Endothelial cell of umbilical vein (primary cell): Measurements from ENCODE around the gene LMCD1. TPM values are rescaled to one million over a fixed set of nuclear protein-coding genes. Genes with fewer than 3 reads are reported as not detected.

Experiments
- BruUV-seq: library from RNA; stranded (reverse); fragments of 400-500 nt; replicated peaks from 2 replicates; lab custom pipeline; 2021; lab: Mats Ljungman, UMichigan
- CTCF ChIA-PET: fragments of 300-600, 350-600 bp; sonication (Branson Sonifier 250); formaldehyde crosslinking; loops from one replicate; lab custom pipeline; 2021; ENCODE audit warnings: antibody characterized with exemption, inconsistent platforms; lab: Charles Lee
- POLR2A ChIA-PET: fragments of 300-600, 350-600 bp; sonication (Branson Sonifier 250); formaldehyde crosslinking; loops from one replicate; lab custom pipeline; 2021; ENCODE audit warnings: antibody characterized with exemption, inconsistent platforms; lab: Charles Lee
- DNase-seq: peaks from one replicate; pipeline ENCODE4 v3.0.0-alpha.2; 2011; ENCODE audit warnings: low read depth, low spot score
- FAIRE-seq: peaks from 2 replicates; lab custom pipeline; 2011; peaks lifted over from hg19 to GRCh38; lab: Jason Lieb, UNC
- H2AFZ ChIP-seq: 2 replicates; pipeline ENCODE4 v1.6.0; 2012; ENCODE audit warnings: low read depth, low read length, control low read depth, inconsistent platforms
- H3K27ac ChIP-seq: 2 replicates; pipeline ENCODE4 v1.5.1; 2011; ENCODE audit warnings: low read depth, mild to moderate bottlenecking, control low read depth, low read length, moderate library complexity; ENCODE audit not compliant: insufficient read depth
- H3K27me3 ChIP-seq, 2 experiments: 2 replicates each; pipeline versions ENCODE4 v1.6.0 to v1.6.1; 2011; ENCODE audit warnings: low read length in 2 of 2, mixed read lengths in 1 of 2; ENCODE audit not compliant: control insufficient read depth in 2 of 2, insufficient read depth in 2 of 2
- H3K36me3 ChIP-seq, 2 experiments: 2 replicates in 1 of 2; 3 replicates in 1 of 2; pipeline ENCODE4 v1.5.1; 2011; ENCODE audit warnings: low read length in 2 of 2, mild to moderate bottlenecking in 1 of 2, moderate library complexity in 1 of 2; ENCODE audit not compliant: control insufficient read depth in 2 of 2, insufficient read depth in 2 of 2; ENCODE audit errors: extremely low read depth in 1 of 2
- H3K4me1 ChIP-seq: 3 replicates; pipeline ENCODE4 v1.5.1; 2011; ENCODE audit warnings: mild to moderate bottlenecking, low read length; ENCODE audit not compliant: control insufficient read depth, insufficient read depth; ENCODE audit errors: extremely low read depth
- H3K4me2 ChIP-seq: 2 replicates; pipeline ENCODE4 v1.6.1; 2011; ENCODE audit warnings: low read length, control low read depth, mixed read lengths; ENCODE audit not compliant: insufficient read depth
- H3K4me3 ChIP-seq, 3 experiments: fragments of 200-600 bp in 1 of 3; sonication (generic), shearing (Covaris generic) in 1 of 3; replicated peaks in 1 of 3; 2 replicates each; pipeline ENCODE4 v1.5.1; 2011 to 2016; ENCODE audit warnings: control low read depth in 3 of 3, low read length in 3 of 3, mild to moderate bottlenecking in 2 of 3, inconsistent platforms in 1 of 3, low read depth in 1 of 3, moderate library complexity in 1 of 3; ENCODE audit not compliant: insufficient read depth in 1 of 3
- H3K79me2 ChIP-seq: 2 replicates; pipeline ENCODE4 v1.6.0; 2012; ENCODE audit warnings: low read length, inconsistent platforms; ENCODE audit not compliant: control insufficient read depth, insufficient read depth
- H3K9ac ChIP-seq: replicated peaks from 2 replicates; pipeline ENCODE3; 2011; ENCODE audit warnings: low read length, control low read depth; ENCODE audit not compliant: insufficient read depth; ENCODE audit errors: extremely low read depth
- H3K9me1 ChIP-seq: replicated peaks from 3 replicates; pipeline ENCODE4 v1.6.0; 2011; ENCODE audit warnings: mild to moderate bottlenecking, low read length; ENCODE audit not compliant: control insufficient read depth, insufficient read depth; ENCODE audit errors: extremely low read depth
- H3K9me3 ChIP-seq: replicated peaks from 2 replicates; pipeline ENCODE4 v1.5.1; 2012; ENCODE audit warnings: low read length, inconsistent platforms; ENCODE audit not compliant: control insufficient read depth, insufficient read depth
- H4K20me1 ChIP-seq: replicated peaks from 2 replicates; pipeline ENCODE3; 2011; ENCODE audit warnings: mild to moderate bottlenecking, low read length; ENCODE audit not compliant: control insufficient read depth, insufficient read depth; ENCODE audit errors: extremely low read depth
- EZH2 ChIP-seq: IDR thresholded peaks from 2 replicates; pipeline ENCODE4 v1.6.1; 2012; ENCODE audit warnings: borderline replicate concordance, low read depth, mild to moderate bottlenecking, moderate library complexity, low read length, inconsistent platforms; ENCODE audit not compliant: severe bottlenecking
- FOS ChIP-seq: IDR thresholded peaks from 2 replicates; pipeline ENCODE4 v1.6.1; 2011; ENCODE audit warnings: mild to moderate bottlenecking, low read length, moderate library complexity, borderline replicate concordance; ENCODE audit not compliant: insufficient read depth
- GATA2 ChIP-seq: IDR thresholded peaks from 2 replicates; pipeline ENCODE4 v1.7.0; 2011; ENCODE audit warnings: low read depth, mild to moderate bottlenecking, moderate library complexity, mixed read lengths, low read length; ENCODE audit not compliant: insufficient read length, insufficient read depth
- JUN ChIP-seq: IDR thresholded peaks from 2 replicates; pipeline ENCODE4 v1.6.1; 2011; ENCODE audit warnings: borderline replicate concordance, low read depth; ENCODE audit not compliant: insufficient read length, insufficient read depth
- MYC ChIP-seq: IDR thresholded peaks from one replicate; pipeline ENCODE4 v1.6.1; 2011; ENCODE audit warnings: mild to moderate bottlenecking, low read depth, low read length
- POLR2A ChIP-seq: IDR thresholded peaks from 2 replicates; pipeline ENCODE4 v1.6.1; 2012; ENCODE audit warnings: low read depth, mild to moderate bottlenecking, control low read depth, low read length
- POLR2AphosphoS5 ChIP-seq: IDR thresholded peaks from 2 replicates; pipeline ENCODE4 v1.6.1; 2012; ENCODE audit warnings: low read depth, mild to moderate bottlenecking, control low read depth, low read length, moderate library complexity; ENCODE audit not compliant: insufficient read depth
- dilution Hi-C: fragments of 300-500 bp; cut with MboI; formaldehyde crosslinking; loops from one replicate; pipeline ENCODE4 v1.15.0; 2019; ENCODE audit warnings: low sequenced_read_pairs; ENCODE audit not compliant: extremely low pct_ligation_motif_present
- intact Hi-C: fragments of 100-400 bp; cut with micrococcal nuclease; formaldehyde crosslinking; loops from one replicate; pipeline ENCODE4 v1.10.0; 2022
- polyA plus RNA-seq, 4 experiments: library from polyadenylated mRNA; depleted of rRNA in 3 of 4; stranded (reverse) in 3 of 4; unstranded in 1 of 4; fragments of >200 nt; gene quantifications; 2 replicates each; pipeline versions ENCODE4 v1.2.1 to v1.2.3, GENCODE V29; 2011 to 2012; ENCODE audit warnings: missing spikeins in 1 of 4
- total RNA-seq: library from RNA; stranded (reverse); gene quantifications from 2 replicates; pipeline ENCODE4 v1.2.3, GENCODE V29; 2021
- TF ChIP-seq, protein P1 (sequence below), 2 donors: IDR thresholded peaks; 1 replicate in 1 of 2; 2 replicates in 1 of 2; pipeline ENCODE4 v1.5.1; 2011; ENCODE audit warnings: low read length in 2 of 2, mild to moderate bottlenecking in 2 of 2, moderate library complexity in 2 of 2, control low read depth in 1 of 2, inconsistent platforms in 1 of 2, low read depth in 1 of 2; ENCODE audit not compliant: insufficient read depth in 1 of 2; ENCODE audit errors: extremely low read depth in 1 of 2
- TF ChIP-seq, protein P2 (sequence below): IDR thresholded peaks from 2 replicates; pipeline ENCODE4 v1.6.1; 2011; ENCODE audit not compliant: insufficient read depth, insufficient read length

The LMCD1 gene
- total and polyA plus RNA-seq, 2 donors (not counting 3 experiments of a cell fraction or from before 2014, with no cell fraction given), result 7.6 to 14.5 TPM

- Histone ChIP-seq H3K9me1 (no peaks in the 10 kb centered on the region), H3K9ac (no peak overlapping the region), H3K4me3 (no peak overlapping the region), H3K79me2 (no peaks in the 10 kb centered on the region), H3K4me2 (no peak overlapping the region), H2AFZ (no peak overlapping the region), H3K27ac (no peak overlapping the region), H3K36me3 (no peaks in the 10 kb centered on the region), H4K20me1 (no peaks in the 10 kb centered on the region), H3K27me3 (no peaks in the 10 kb centered on the region), H3K4me1 (no peaks in the 10 kb centered on the region), H3K9me3 (no peaks in the 10 kb centered on the region)
- intact Hi-C loops (no loop called here), dilution Hi-C loops (no loop called here)
- POLR2A ChIA-PET, result no interaction called here
- CTCF ChIA-PET, result interaction anchor here (0.5 to 1.8 kb wide), 2 partner anchors 100 to 158 kb away, joined by 3 to 8 read pairs; no protein-coding TSS in a partner anchor
- FAIRE-seq (no peak), DNase-seq (no peak)
- TF ChIP-seq JUN (no peak), POLR2AphosphoS5 (no peak), FOS (no peak), MYC (no peak), GATA2 (no peak), EZH2 (no peak), POLR2A (no peak)
- TF ChIP-seq, protein P1, sequence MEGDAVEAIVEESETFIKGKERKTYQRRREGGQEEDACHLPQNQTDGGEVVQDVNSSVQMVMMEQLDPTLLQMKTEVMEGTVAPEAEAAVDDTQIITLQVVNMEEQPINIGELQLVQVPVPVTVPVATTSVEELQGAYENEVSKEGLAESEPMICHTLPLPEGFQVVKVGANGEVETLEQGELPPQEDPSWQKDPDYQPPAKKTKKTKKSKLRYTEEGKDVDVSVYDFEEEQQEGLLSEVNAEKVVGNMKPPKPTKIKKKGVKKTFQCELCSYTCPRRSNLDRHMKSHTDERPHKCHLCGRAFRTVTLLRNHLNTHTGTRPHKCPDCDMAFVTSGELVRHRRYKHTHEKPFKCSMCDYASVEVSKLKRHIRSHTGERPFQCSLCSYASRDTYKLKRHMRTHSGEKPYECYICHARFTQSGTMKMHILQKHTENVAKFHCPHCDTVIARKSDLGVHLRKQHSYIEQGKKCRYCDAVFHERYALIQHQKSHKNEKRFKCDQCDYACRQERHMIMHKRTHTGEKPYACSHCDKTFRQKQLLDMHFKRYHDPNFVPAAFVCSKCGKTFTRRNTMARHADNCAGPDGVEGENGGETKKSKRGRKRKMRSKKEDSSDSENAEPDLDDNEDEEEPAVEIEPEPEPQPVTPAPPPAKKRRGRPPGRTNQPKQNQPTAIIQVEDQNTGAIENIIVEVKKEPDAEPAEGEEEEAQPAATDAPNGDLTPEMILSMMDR (IDR thresholded peaks at IDR 0.05; ENCODE audit: extremely low read depth in 1 of 2, insufficient read depth in 1 of 2, low read depth in 1 of 2, low read length in 2 of 2), result no peak
- TF ChIP-seq, protein P2, sequence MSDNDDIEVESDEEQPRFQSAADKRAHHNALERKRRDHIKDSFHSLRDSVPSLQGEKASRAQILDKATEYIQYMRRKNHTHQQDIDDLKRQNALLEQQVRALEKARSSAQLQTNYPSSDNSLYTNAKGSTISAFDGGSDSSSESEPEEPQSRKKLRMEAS, result no peak
- no TSS peak for BruUV-seq
Observed at GRCh38 chr3:8600457-8600856, 98.8 kb downstream of the LMCD1 start.
